Measurements from ENCODE around the gene HP. TPM values are rescaled to one million over a fixed set of nuclear protein-coding genes. Genes with fewer than 3 reads are reported as not detected.
A peak's percentile ranks its signal among the peaks of the same experiment; 100 is the strongest.
"Not testable (repeated sequence)": the region's sequence is repeated elsewhere in the genome, so short reads cannot be mapped to it uniquely, and the experiment has no call there.

The HP gene
- total and polyA plus RNA-seq, 2 of the 13 experiments (the other 11 are each of a cell fraction or from before 2014, with no cell fraction given): 387 to 524 TPM

- Histone ChIP-seq H4K20me1 (ENCODE audit: insufficient read depth, low read length) (no peaks in the 10 kb centered on the region), H2AFZ (ENCODE audit: low read length) (no peak overlapping the region), H3K9ac (ENCODE audit: insufficient read depth, low read depth, low read length) (0 out of 2 replicates have a peak overlapping the region, but pooled peaks have one; percentile 6), H3K27ac (ENCODE audit: extremely low read length, insufficient read depth, low read length) (peak overlapping the region; percentile 23), H3K4me1 (ENCODE audit: insufficient read depth, low read length) (peaks cover 61% of the 10 kb centered on the region), H3K79me2 (ENCODE audit: insufficient read depth, low read length) (peaks cover 3% of the 10 kb centered on the region), H3K4me2 (ENCODE audit: low read depth, low read length) (peak overlapping the region; percentile 79), H3K4me3 (replicated peaks in 1 of 3; ENCODE audit: insufficient read depth in 1 of 3, low read depth in 2 of 3, low read length in 3 of 3) (peak overlapping the region in 1 of 3 experiments; percentile 7; a peak in 1 of 6 replicates), H3K9me3 (ENCODE audit: low read length) (no peaks in the 10 kb centered on the region), H3K36me3 (replicated peaks in 1 of 2; ENCODE audit: control insufficient read depth in 1 of 2, insufficient read depth in 2 of 2, low read length in 2 of 2) (peaks cover 0 to 3% of the 10 kb centered on the region in 2 experiments; a peak in 2 of 5 replicates), H3K27me3 (ENCODE audit: control insufficient read depth in 1 of 2, insufficient read depth in 2 of 2, low read length in 2 of 2) (no peaks in the 10 kb centered on the region)
- BruUV-seq (replicated peaks): no TSS peak
- POLR2A ChIA-PET: no interaction called here
- in situ Hi-C loops (cut with HindIII; ENCODE audit: extremely low pct_ligation_motif_present, low pct_unique_long_range_greater_than_20kb) (no loop called here), intact Hi-C loops (cut with micrococcal nuclease; ENCODE audit: unreplicated experiment) (no loop called here)
- no peak for ATAC-seq
- 89% methylated on average over 4 of the region's 4 CpGs for WGBS (ENCODE audit: low lambda C conversion rate)
- FAIRE-seq: no peak
- TF ChIP-seq ZXDC (CRISPR knock-in tag; IDR thresholded peaks at IDR 0.05) (0 out of 2 replicates have a peak, but pooled peaks have one; percentile 55), KDM5A (IDR thresholded peaks at IDR 0.05; ENCODE audit: borderline replicate concordance, low read length) (no peak), MNT (IDR thresholded peaks at IDR 0.05) (peak; percentile 71)
- DNase-seq (ENCODE audit: low spot score): no peak
- CTCF ChIA-PET (ENCODE audit: low intra/inter-chr PET ratio, low total read pairs): no interaction called here
Observed at GRCh38 chr16:72055911-72056310, 1.6 kb downstream of the HP start.

- FAIRE-seq; H3K4me3 ChIP-seq (replicated peaks in 1 of 3; ENCODE audit: insufficient read depth in 1 of 3, low read depth in 2 of 3, low read length in 3 of 3); H3K9me3 ChIP-seq (ENCODE audit: low read length); H3K27ac ChIP-seq (ENCODE audit: extremely low read length, insufficient read depth, low read length); H3K27me3 ChIP-seq (ENCODE audit: control insufficient read depth in 1 of 2, insufficient read depth in 2 of 2, low read length in 2 of 2); POLR2A ChIA-PET; H3K36me3 ChIP-seq (replicated peaks in 1 of 2; ENCODE audit: control insufficient read depth in 1 of 2, insufficient read depth in 2 of 2, low read length in 2 of 2); CTCF ChIA-PET (ENCODE audit: low intra/inter-chr PET ratio, low total read pairs); H3K4me2 ChIP-seq (ENCODE audit: low read depth, low read length); H3K9ac ChIP-seq (ENCODE audit: insufficient read depth, low read depth, low read length); H4K20me1 ChIP-seq (ENCODE audit: insufficient read depth, low read length); H2AFZ ChIP-seq (ENCODE audit: low read length); intact Hi-C loops (cut with micrococcal nuclease; ENCODE audit: unreplicated experiment); DNase-seq (ENCODE audit: low spot score); in situ Hi-C loops (cut with HindIII; ENCODE audit: extremely low pct_ligation_motif_present, low pct_unique_long_range_greater_than_20kb); ATAC-seq; H3K79me2 ChIP-seq (ENCODE audit: insufficient read depth, low read length); BruUV-seq (replicated peaks): not testable (repeated sequence)
- peaks cover 62% of the 10 kb centered on the region for H3K4me1 ChIP-seq (ENCODE audit: insufficient read depth, low read length)
- no CpG with 5 or more reads among the region's 6 CpGs for WGBS (ENCODE audit: low lambda C conversion rate)
Observed at GRCh38 chr16:72057313-72057712, 3.0 kb downstream of the HP start.

GRCh38 chr16:72059060-72059459, 4.8 kb downstream of the HP start:
- intact Hi-C loops (cut with micrococcal nuclease; ENCODE audit: unreplicated experiment); DNase-seq (ENCODE audit: low spot score); H4K20me1 ChIP-seq (ENCODE audit: insufficient read depth, low read length); H3K27me3 ChIP-seq (ENCODE audit: control insufficient read depth in 1 of 2, insufficient read depth in 2 of 2, low read length in 2 of 2); H3K4me3 ChIP-seq (replicated peaks in 1 of 3; ENCODE audit: insufficient read depth in 1 of 3, low read depth in 2 of 3, low read length in 3 of 3); H3K79me2 ChIP-seq (ENCODE audit: insufficient read depth, low read length); ATAC-seq; H2AFZ ChIP-seq (ENCODE audit: low read length); in situ Hi-C loops (cut with HindIII; ENCODE audit: extremely low pct_ligation_motif_present, low pct_unique_long_range_greater_than_20kb); POLR2A ChIA-PET; H3K9ac ChIP-seq (ENCODE audit: insufficient read depth, low read depth, low read length); BruUV-seq (replicated peaks); H3K27ac ChIP-seq (ENCODE audit: extremely low read length, insufficient read depth, low read length); CTCF ChIA-PET (ENCODE audit: low intra/inter-chr PET ratio, low total read pairs); FAIRE-seq; H3K4me2 ChIP-seq (ENCODE audit: low read depth, low read length); H3K36me3 ChIP-seq (replicated peaks in 1 of 2; ENCODE audit: control insufficient read depth in 1 of 2, insufficient read depth in 2 of 2, low read length in 2 of 2); H3K9me3 ChIP-seq (ENCODE audit: low read length): not testable (repeated sequence)
- H3K4me1 ChIP-seq (ENCODE audit: insufficient read depth, low read length): peaks cover 61% of the 10 kb centered on the region
- WGBS (ENCODE audit: low lambda C conversion rate): 94% methylated on average over 5 of the region's 7 CpGs

All from HepG2 (cell line).